Astrocyte (in vitro differentiated cells and primary cell): ENCODE results near the gene GDF10. TPM values are rescaled to one million over a fixed set of nuclear protein-coding genes. Genes with fewer than 3 reads are reported as not detected.

ENCODE experiments used
- DNase-seq: peaks from one replicate; pipeline ENCODE4 v3.0.0-alpha.2; 2010; ENCODE audit warnings: low read depth
- FAIRE-seq: peaks from 2 replicates; lab custom pipeline; 2011; peaks lifted over from hg19 to GRCh38; lab: Jason Lieb, UNC
- H2AFZ ChIP-seq: 2 replicates; pipeline ENCODE4 v1.6.0; 2012; ENCODE audit warnings: low read depth, low read length, inconsistent platforms
- H3K27ac ChIP-seq: 2 replicates; pipeline ENCODE4 v1.5.1; 2011; ENCODE audit warnings: low read depth, low read length, inconsistent platforms
- H3K27me3 ChIP-seq: 2 replicates; pipeline ENCODE4 v1.6.0; 2011; ENCODE audit warnings: low read length, inconsistent platforms; ENCODE audit not compliant: insufficient read depth
- H3K36me3 ChIP-seq: 2 replicates; pipeline ENCODE4 v1.5.1; 2011; ENCODE audit warnings: low read length, inconsistent platforms; ENCODE audit not compliant: insufficient read depth
- H3K4me1 ChIP-seq: 2 replicates; pipeline ENCODE4 v1.5.1; 2011; ENCODE audit warnings: low read length, inconsistent platforms; ENCODE audit not compliant: insufficient read depth
- H3K4me2 ChIP-seq: 2 replicates; pipeline ENCODE4 v1.6.0; 2012; ENCODE audit warnings: low read length, inconsistent platforms
- H3K4me3 ChIP-seq: 2 replicates; pipeline ENCODE4 v1.5.1; 2011; ENCODE audit warnings: low read depth, mild to moderate bottlenecking, low read length, inconsistent platforms; ENCODE audit not compliant: insufficient read depth
- H3K79me2 ChIP-seq: 2 replicates; pipeline ENCODE4 v1.6.0; 2012; ENCODE audit warnings: mild to moderate bottlenecking, low read length, inconsistent platforms; ENCODE audit not compliant: insufficient read depth
- H3K9ac ChIP-seq: 2 replicates; pipeline ENCODE4 v1.6.0; 2012; ENCODE audit warnings: mild to moderate bottlenecking, low read length, inconsistent platforms
- H3K9me3 ChIP-seq: 2 replicates; pipeline ENCODE4 v1.5.1; 2012; ENCODE audit warnings: low read depth, mild to moderate bottlenecking, low read length, inconsistent platforms; ENCODE audit not compliant: insufficient read depth
- H4K20me1 ChIP-seq: 2 replicates; pipeline ENCODE4 v1.6.0; 2012; ENCODE audit warnings: low read length, inconsistent platforms; ENCODE audit not compliant: insufficient read depth
- H3K27ac Mint-ChIP-seq: one replicate; pipeline ENCODE4 v1.8.0; 2021; ENCODE audit warnings: mild to moderate bottlenecking, mixed read lengths; ENCODE audit not compliant: unreplicated experiment
- H3K27me3 Mint-ChIP-seq: one replicate; pipeline ENCODE4 v1.8.0; 2021; ENCODE audit warnings: low read depth, mixed read lengths; ENCODE audit not compliant: unreplicated experiment
- H3K36me3 Mint-ChIP-seq: one replicate; pipeline ENCODE4 v1.8.0; 2021; ENCODE audit warnings: low read depth, mixed read lengths; ENCODE audit not compliant: unreplicated experiment
- H3K4me1 Mint-ChIP-seq: one replicate; pipeline ENCODE4 v1.8.0; 2021; ENCODE audit warnings: low read depth, mixed read lengths; ENCODE audit not compliant: unreplicated experiment
- H3K4me3 Mint-ChIP-seq: one replicate; pipeline ENCODE4 v1.8.0; 2021; ENCODE audit warnings: mild to moderate bottlenecking, moderate library complexity, mixed read lengths; ENCODE audit not compliant: unreplicated experiment
- H3K9me3 Mint-ChIP-seq: one replicate; pipeline ENCODE4 v1.8.0; 2021; ENCODE audit warnings: mild to moderate bottlenecking, mixed read lengths; ENCODE audit not compliant: unreplicated experiment
- CTCF ChIP-seq: IDR thresholded peaks from 2 replicates; pipeline ENCODE4 v1.5.1; 2011; ENCODE audit warnings: low read depth, mild to moderate bottlenecking, inconsistent platforms, low read length, moderate library complexity; ENCODE audit not compliant: insufficient read depth
- EZH2 ChIP-seq: IDR thresholded peaks from 2 replicates; pipeline ENCODE4 v1.6.1; 2012; ENCODE audit warnings: mild to moderate bottlenecking, low read length, inconsistent platforms; ENCODE audit not compliant: insufficient read depth
- total RNA-seq: library from RNA; stranded (reverse); gene quantifications from 2 replicates; pipeline ENCODE4 v1.2.1, GENCODE V29; 2021

The GDF10 gene
- total RNA-seq, 1 donor from 2014 or later = 2.2 TPM

DNA sequence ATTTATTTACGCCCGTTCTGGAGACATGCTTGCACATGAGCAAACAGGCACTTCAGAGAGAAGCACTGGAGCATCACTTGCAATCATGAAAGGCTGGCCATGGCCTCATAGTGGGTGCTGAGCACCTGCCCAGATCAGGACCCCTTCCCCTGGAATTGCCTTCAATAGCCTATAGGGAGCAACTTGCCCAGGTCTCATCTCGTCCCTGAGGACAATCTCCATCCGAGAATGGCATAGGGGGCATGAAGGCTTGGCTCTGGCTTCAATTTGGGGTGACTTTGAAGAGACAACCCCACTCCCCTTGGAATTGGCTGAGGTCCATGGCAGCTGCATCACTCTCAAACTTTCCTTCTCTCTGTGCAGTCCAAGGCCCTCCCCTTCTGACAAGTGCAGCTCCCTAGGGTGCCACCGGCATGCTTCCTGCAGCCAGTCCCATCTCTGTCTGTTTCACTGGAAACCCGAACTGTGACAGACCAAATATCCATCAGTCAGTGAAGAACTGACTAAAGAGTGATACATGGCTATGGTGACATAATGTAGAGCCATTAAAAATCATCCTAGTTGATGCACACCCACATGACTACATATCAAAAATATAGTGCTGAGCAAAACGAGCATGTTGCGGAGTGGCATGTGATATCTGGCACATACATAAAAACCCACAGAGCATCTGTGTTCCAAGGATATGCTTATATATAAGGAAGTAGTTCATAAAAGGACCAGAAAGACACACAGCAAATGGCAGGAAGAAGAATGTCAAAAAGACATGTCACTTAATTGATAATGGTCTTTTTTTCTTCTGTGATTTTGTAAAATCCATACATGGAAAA, 34.7 kb downstream of the GDF10 start:
- Histone ChIP-seq H3K4me1 (no peaks in the 10 kb centered on the region), H3K4me2 (no peak overlapping the region), H3K36me3 (no peaks in the 10 kb centered on the region), H3K27me3 (peaks cover 16% of the 10 kb centered on the region), H3K4me3 (no peak overlapping the region), H2AFZ (no peak overlapping the region), H3K9ac (no peak overlapping the region), H4K20me1 (no peaks in the 10 kb centered on the region), H3K9me3 (no peaks in the 10 kb centered on the region), H3K79me2 (no peaks in the 10 kb centered on the region), H3K27ac (no peak overlapping the region)
- FAIRE-seq (no peak), DNase-seq (no peak)
- H3K36me3 Mint-ChIP-seq = no peaks in the 10 kb centered on the region
- no peaks in the 10 kb centered on the region for H3K9me3 Mint-ChIP-seq
- H3K27ac Mint-ChIP-seq = no peak overlapping the region
- H3K4me1 Mint-ChIP-seq = peaks cover 3% of the 10 kb centered on the region
- TF ChIP-seq EZH2 = no peak
- no peak for TF ChIP-seq CTCF
- H3K4me3 Mint-ChIP-seq = no peak overlapping the region
- peaks cover 51% of the 10 kb centered on the region for H3K27me3 Mint-ChIP-seq

DNA sequence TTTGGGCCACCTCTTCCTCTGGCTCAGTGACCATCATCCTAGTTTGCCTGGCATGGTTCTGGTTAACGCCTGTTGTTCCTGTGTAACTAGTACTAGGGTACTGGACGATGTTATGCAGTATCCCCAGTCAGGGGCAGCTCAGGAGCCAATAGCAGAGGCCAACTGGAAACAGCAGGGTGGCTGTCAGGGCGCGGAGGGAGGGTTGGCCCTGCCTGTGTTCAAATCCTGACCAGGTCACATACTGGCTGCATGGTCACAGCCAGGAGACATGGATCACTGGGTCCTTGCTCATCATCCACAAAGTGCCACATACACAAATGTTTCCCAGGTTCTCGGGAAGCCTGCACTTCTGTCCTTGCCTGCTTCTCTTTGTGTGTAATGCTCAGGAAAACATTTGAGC, 35.9 kb downstream of the GDF10 start:
- H3K27me3 Mint-ChIP-seq = peaks cover 53% of the 10 kb centered on the region
- H3K27ac Mint-ChIP-seq = no peak overlapping the region
- peaks cover 3% of the 10 kb centered on the region for H3K4me1 Mint-ChIP-seq
- H3K4me3 ChIP-seq = no peak overlapping the region
- H3K27ac ChIP-seq = no peak overlapping the region
- TF ChIP-seq EZH2 = no peak
- TF ChIP-seq CTCF = no peak
- DNase-seq (no peak), FAIRE-seq (no peak)
- H3K4me2 ChIP-seq = no peak overlapping the region
- no peaks in the 10 kb centered on the region for H3K79me2 ChIP-seq
- H2AFZ ChIP-seq = no peak overlapping the region
- H3K9me3 ChIP-seq = no peaks in the 10 kb centered on the region
- peaks cover 16% of the 10 kb centered on the region for H3K27me3 ChIP-seq
- H4K20me1 ChIP-seq = no peaks in the 10 kb centered on the region
- H3K4me3 Mint-ChIP-seq = no peak overlapping the region
- H3K36me3 Mint-ChIP-seq = no peaks in the 10 kb centered on the region
- H3K36me3 ChIP-seq = no peaks in the 10 kb centered on the region
- H3K9ac ChIP-seq = no peak overlapping the region
- H3K9me3 Mint-ChIP-seq = no peaks in the 10 kb centered on the region
- H3K4me1 ChIP-seq = no peaks in the 10 kb centered on the region
